Muscle of back (tissue), 11 donors: ENCODE results near the gene OR2H1. TPM values are rescaled to one million over a fixed set of nuclear protein-coding genes. Genes with fewer than 3 reads are reported as not detected.

Source experiments
- DNase-seq, 3 donors: peaks; one replicate each; pipeline versions ENCODE4 v3.0.0 to v3.0.0-alpha.2; 2013
- polyA plus RNA-seq, 10 donors: library from polyadenylated mRNA; unstranded; fragments of 120-200 nt; gene quantifications; one replicate each; pipeline ENCODE4 v1.2.1, GENCODE V29; 2013; ENCODE audit not compliant: insufficient read length in 10 of 10

The OR2H1 gene
- polyA plus RNA-seq, 10 donors = not detected

GRCh38 chr6:29509711-29510110 is 52.8 kb downstream of the OR2H1 start:
- DNase-seq = no peak

- no peak for DNase-seq
Observed at GRCh38 chr6:29510202-29510601, 53.2 kb downstream of the OR2H1 start.

- no peak for DNase-seq
Observed at GRCh38 chr6:29510746-29511300, 53.9 kb downstream of the OR2H1 start.

Other genes starting within 250 kb of the OR2H1 start
- under 1 TPM in 4 of 10 donors, not detected in 6; 0.03 to 0.07 (median 0.04) TPM for gene OR14J1, start 155.5 kb upstream of the OR2H1 start, polyA plus RNA-seq
- not detected for gene OR5V1, start 88.3 kb upstream of the OR2H1 start, polyA plus RNA-seq
- gene OR12D3, start 81.9 kb upstream of the OR2H1 start, polyA plus RNA-seq = not detected
- not detected for gene OR12D2, start 61.5 kb upstream of the OR2H1 start, polyA plus RNA-seq
- not detected for gene OR12D1, start 42.2 kb upstream of the OR2H1 start, polyA plus RNA-seq
- not detected for gene OR10C1, start 17.8 kb upstream of the OR2H1 start, polyA plus RNA-seq
- gene OR11A1, start 84 bp upstream of the OR2H1 start, polyA plus RNA-seq = not detected
- gene MAS1L, start 30.8 kb downstream of the OR2H1 start, polyA plus RNA-seq = not detected
- gene UBD, start 102.6 kb downstream of the OR2H1 start, polyA plus RNA-seq = 1 to 10 TPM in 2 of 10 donors, under 1 TPM in 8; 0.15 to 3.7 (median 0.38) TPM
- under 1 TPM in 8 of 10 donors, not detected in 2; 0.07 to 0.32 (median 0.21) TPM for gene OR2H2, start 128.0 kb downstream of the OR2H1 start, polyA plus RNA-seq
- gene GABBR1, start 176.0 kb downstream of the OR2H1 start, polyA plus RNA-seq = 10 to 100 TPM; 22.9 to 64.3 (median 33.5) TPM
- not detected for gene MOG, start 199.9 kb downstream of the OR2H1 start, polyA plus RNA-seq
- under 1 TPM in 3 of 10 donors, not detected in 7; 0.09 to 0.57 (median 0.19) TPM for gene ZFP57, start 224.0 kb downstream of the OR2H1 start, polyA plus RNA-seq